Tibial nerve (tissue), 3 donors: ENCODE results near the gene PEX14.

Experiments used
- CTCF ChIP-seq, 5 experiments: fragments of 200-600 bp in 3 of 5; fragments of 450-650 bp in 2 of 5; sonication (generic) in 3 of 5; IDR thresholded peaks; one replicate each; pipeline ENCODE4 v1.5.1; 2016 to 2019; ENCODE audit warnings: antibody characterized with exemption in 5 of 5, mild to moderate bottlenecking in 3 of 5, moderate library complexity in 2 of 5
- POLR2A ChIP-seq, 2 donors: fragments of 450-650 bp; IDR thresholded peaks; one replicate each; pipeline ENCODE4 v1.6.1; 2017; ENCODE audit warnings: antibody characterized with exemption in 2 of 2, mild to moderate bottlenecking in 2 of 2, moderate library complexity in 2 of 2

- no peak for TF ChIP-seq CTCF (IDR thresholded peaks at IDR 0.05)
- TF ChIP-seq POLR2A (IDR thresholded peaks at IDR 0.05): no peak
These were observed 41.6 kb upstream of the PEX14 start for GRCh38 chr1:10432910-10433700.
